Mesenchymal stem cell (in vitro differentiated cells and primary cell): ENCODE results near the gene GTPBP1.

ENCODE experiments used
- DNase-seq: peaks from one replicate; pipeline ENCODE4 v3.0.0-alpha.2; 2013
- H2AFZ ChIP-seq: one replicate; pipeline ENCODE4 v1.6.1; 2013; ENCODE audit warnings: low read depth, mild to moderate bottlenecking, control low read depth, inconsistent platforms, low read length, moderate library complexity
- H2AK5ac ChIP-seq: 2 replicates; pipeline ENCODE4 v1.6.1; 2013; ENCODE audit warnings: low read length, moderate library complexity, mild to moderate bottlenecking, inconsistent platforms; ENCODE audit not compliant: severe bottlenecking
- H2BK120ac ChIP-seq: one replicate; pipeline ENCODE4 v1.6.1; 2013; ENCODE audit warnings: low read depth, mild to moderate bottlenecking, inconsistent platforms, low read length, moderate library complexity
- H2BK12ac ChIP-seq, 2 experiments: one replicate each; pipeline ENCODE4 v1.6.1; 2013; ENCODE audit warnings: inconsistent platforms in 2 of 2, low read length in 2 of 2, mild to moderate bottlenecking in 2 of 2, moderate library complexity in 2 of 2, control low read depth in 1 of 2
- H2BK15ac ChIP-seq: one replicate; pipeline ENCODE4 v1.6.1; 2013; ENCODE audit warnings: mild to moderate bottlenecking, low read depth, inconsistent platforms; ENCODE audit not compliant: poor library complexity, severe bottlenecking
- H2BK5ac ChIP-seq: 2 replicates; pipeline ENCODE4 v1.6.1; 2013; ENCODE audit warnings: low read depth, mild to moderate bottlenecking, low read length, control low read depth, inconsistent platforms; ENCODE audit not compliant: poor library complexity, severe bottlenecking
- H3K14ac ChIP-seq, 2 experiments: one replicate each; pipeline ENCODE4 v1.6.1; 2013; ENCODE audit warnings: inconsistent platforms in 2 of 2, low read length in 2 of 2, control low read depth in 1 of 2, mild to moderate bottlenecking in 1 of 2, moderate library complexity in 1 of 2
- H3K18ac ChIP-seq, 2 experiments: one replicate each; pipeline ENCODE4 v1.6.1; 2013; ENCODE audit warnings: inconsistent platforms in 2 of 2, low read length in 2 of 2, control low read depth in 1 of 2, low read depth in 1 of 2, mild to moderate bottlenecking in 1 of 2
- H3K23ac ChIP-seq, 2 experiments: one replicate each; pipeline ENCODE4 v1.6.1; 2013; ENCODE audit warnings: inconsistent platforms in 2 of 2, low read length in 2 of 2, mild to moderate bottlenecking in 2 of 2, moderate library complexity in 2 of 2, control low read depth in 1 of 2
- H3K27ac ChIP-seq: 2 replicates; pipeline ENCODE4 v1.5.1; 2013; ENCODE audit warnings: mild to moderate bottlenecking, moderate library complexity, low read length, control low read depth, inconsistent platforms; ENCODE audit not compliant: poor library complexity, severe bottlenecking
- H3K27me3 ChIP-seq, 2 experiments: 2 replicates each; pipeline versions ENCODE4 v1.6.1 to v1.7.0; 2013; ENCODE audit warnings: low read length in 2 of 2, mild to moderate bottlenecking in 2 of 2, moderate library complexity in 2 of 2, control low read depth in 1 of 2, inconsistent platforms in 1 of 2; ENCODE audit not compliant: control insufficient read depth in 1 of 2, insufficient read depth in 1 of 2
- H3K36me3 ChIP-seq, 2 experiments: 2 replicates each; pipeline versions ENCODE4 v1.6.1 to v1.7.0; 2013; ENCODE audit warnings: low read length in 2 of 2, control low read depth in 1 of 2, inconsistent platforms in 1 of 2, low read depth in 1 of 2, mild to moderate bottlenecking in 1 of 2; ENCODE audit not compliant: insufficient read depth in 2 of 2, control insufficient read depth in 1 of 2
- H3K4ac ChIP-seq, 2 experiments: one replicate each; pipeline ENCODE4 v1.6.1; 2013; ENCODE audit warnings: inconsistent platforms in 2 of 2, low read length in 2 of 2, mild to moderate bottlenecking in 2 of 2, moderate library complexity in 2 of 2, control low read depth in 1 of 2, low read depth in 1 of 2
- H3K4me1 ChIP-seq: 2 replicates; pipeline ENCODE4 v1.6.1; 2013; ENCODE audit warnings: low read depth, low read length, control low read depth; ENCODE audit not compliant: control insufficient read depth, insufficient read depth
- H3K4me2 ChIP-seq: 2 replicates; pipeline ENCODE4 v1.6.1; 2013; ENCODE audit warnings: low read length, mild to moderate bottlenecking, inconsistent platforms; ENCODE audit not compliant: poor library complexity, severe bottlenecking
- H3K4me3 ChIP-seq, 2 experiments: 2 replicates each; pipeline versions ENCODE4 v1.5.1 to v1.7.0; 2013; ENCODE audit warnings: low read length in 2 of 2, mild to moderate bottlenecking in 2 of 2, control low read depth in 1 of 2, low read depth in 1 of 2; ENCODE audit not compliant: insufficient read depth in 1 of 2
- H3K79me1 ChIP-seq: replicated peaks from 2 replicates; pipeline ENCODE4 v1.6.1; 2013; ENCODE audit warnings: mild to moderate bottlenecking, control low read depth, low read length, inconsistent platforms; ENCODE audit not compliant: poor library complexity, severe bottlenecking
- H3K9ac ChIP-seq: 2 replicates; pipeline ENCODE4 v1.7.0; 2013; ENCODE audit warnings: mild to moderate bottlenecking, low read length, moderate library complexity
- H3K9me3 ChIP-seq: 2 replicates; pipeline ENCODE4 v1.7.0; 2013; ENCODE audit warnings: mild to moderate bottlenecking, low read length; ENCODE audit not compliant: control insufficient read depth
- H4K8ac ChIP-seq: one replicate; pipeline ENCODE4 v1.6.1; 2013; ENCODE audit warnings: inconsistent platforms, mild to moderate bottlenecking, low read length, moderate library complexity
- H4K91ac ChIP-seq: one replicate; pipeline ENCODE4 v1.6.1; 2013; ENCODE audit warnings: mild to moderate bottlenecking, low read length, inconsistent platforms
- WGBS: methylation state at CpG from one replicate; pipeline ENCODE4 v1.1.7; 2013; ENCODE audit warnings: mixed read lengths; 5-methylcytosine and 5-hydroxymethylcytosine counted together

Gene GTPBP1

DNA sequence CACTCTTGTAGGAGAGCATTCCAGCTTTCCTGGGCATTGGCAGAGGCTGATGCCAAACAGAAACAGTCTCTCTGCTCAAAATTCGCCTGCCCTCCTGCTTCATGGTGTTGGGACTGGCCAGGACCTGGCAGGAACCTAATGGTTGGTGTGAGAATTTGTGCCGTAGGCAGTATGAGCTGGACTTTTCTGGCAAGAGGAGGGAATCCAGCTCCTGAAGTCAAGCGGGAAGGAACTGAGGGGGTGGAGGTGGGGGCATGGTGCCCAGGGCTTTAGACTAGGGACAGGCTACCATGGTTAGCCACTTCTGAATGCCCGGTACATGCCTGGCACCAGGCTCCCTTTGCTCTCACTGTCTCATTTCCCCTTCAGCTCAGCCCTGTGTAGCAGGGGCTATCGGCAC, 30.9 kb upstream of the GTPBP1 start:
- Histone ChIP-seq H3K4ac (no peak overlapping the region), H2BK12ac (no peak overlapping the region), H3K9me3 (no peaks in the 10 kb centered on the region), H3K4me1 (no peaks in the 10 kb centered on the region), H2BK15ac (no peak overlapping the region), H3K14ac (no peak overlapping the region), H3K9ac (no peak overlapping the region), H2BK120ac (no peak overlapping the region), H2AK5ac (no peak overlapping the region), H3K18ac (no peak overlapping the region), H4K8ac (no peak overlapping the region), H2AFZ (no peak overlapping the region), H3K23ac (no peak overlapping the region), H3K4me2 (no peak overlapping the region), H3K4me3 (no peak overlapping the region), H2BK5ac (no peak overlapping the region), H3K27me3 (no peaks in the 10 kb centered on the region), H3K79me1 (peaks cover 5% of the 10 kb centered on the region), H3K36me3 (peaks cover 32 to 39% of the 10 kb centered on the region in 2 experiments), H3K27ac (no peak overlapping the region), H4K91ac (no peak overlapping the region)
- 95% methylated on average over 5 of the region's 5 CpGs for WGBS
- DNase-seq = no peak

GRCh38 chr22:38675833-38676232, 29.9 kb upstream of the GTPBP1 start:
- Histone ChIP-seq H3K4me3 (no peak overlapping the region), H3K4me1 (no peaks in the 10 kb centered on the region), H4K91ac (no peak overlapping the region), H2AFZ (no peak overlapping the region), H3K27me3 (no peaks in the 10 kb centered on the region), H2BK15ac (no peak overlapping the region), H3K9ac (no peak overlapping the region), H3K18ac (no peak overlapping the region), H2AK5ac (no peak overlapping the region), H3K23ac (no peak overlapping the region), H3K36me3 (peaks cover 29 to 36% of the 10 kb centered on the region in 2 experiments), H2BK120ac (no peak overlapping the region), H3K4ac (no peak overlapping the region), H3K27ac (no peak overlapping the region), H3K9me3 (no peaks in the 10 kb centered on the region), H3K14ac (no peak overlapping the region), H2BK12ac (no peak overlapping the region), H3K4me2 (no peak overlapping the region), H3K79me1 (peaks cover 8% of the 10 kb centered on the region), H2BK5ac (no peak overlapping the region), H4K8ac (no peak overlapping the region)
- WGBS = 97% methylated on average over 3 of the region's 3 CpGs
- DNase-seq = no peak

DNA sequence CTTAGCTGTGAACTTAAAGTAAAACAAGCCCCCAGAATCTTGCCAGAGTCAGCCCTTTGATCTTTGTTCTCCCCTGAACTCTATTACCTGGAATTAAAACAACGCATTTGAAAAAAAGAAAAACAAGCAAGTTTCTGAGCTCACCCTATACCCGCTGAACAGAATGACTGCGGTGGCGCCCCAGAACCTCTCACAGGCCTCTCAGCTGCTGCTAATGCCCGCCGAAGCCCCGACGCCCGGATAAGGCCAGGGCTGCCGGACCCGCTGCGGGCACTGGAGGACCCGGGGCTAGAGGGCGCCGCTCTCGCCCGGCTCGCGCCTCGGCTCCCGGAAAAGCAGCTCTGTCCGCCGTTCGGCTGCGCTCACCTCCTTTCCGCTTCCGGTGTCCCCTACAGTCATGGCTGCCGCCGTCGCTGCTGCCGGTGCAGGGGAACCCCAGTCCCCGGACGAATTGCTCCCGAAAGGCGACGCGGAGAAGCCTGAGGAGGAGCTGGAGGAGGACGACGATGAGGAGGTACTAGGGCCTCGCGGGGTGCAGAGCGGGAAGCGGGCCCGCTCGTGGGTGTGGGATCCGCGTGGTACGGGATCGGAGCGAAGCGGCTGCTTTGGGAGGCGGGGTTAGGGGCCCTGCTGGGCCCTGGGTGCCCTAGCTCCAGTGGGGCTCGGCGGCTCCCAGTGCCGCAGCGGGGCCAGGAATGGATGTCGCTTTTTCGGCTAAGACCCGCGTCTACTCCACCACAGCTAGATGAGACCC, 24.0 kb upstream of the GTPBP1 start, which contains the start of gene TOMM22:
Gene TOMM22, plus strand, starts transcription at position 376 of the 754 bp plus-strand sequence. Its CDS starts 22 bp downstream, at position 398.
- Histone ChIP-seq H2BK15ac (no peak within 1 kb of the TSS), H2BK120ac (no peak within 1 kb of the TSS), H2AK5ac (no peak within 1 kb of the TSS)

GRCh38 chr22:38684895-38685294, 20.8 kb upstream of the GTPBP1 start:
- no peak overlapping the region for H3K18ac ChIP-seq
- H3K23ac ChIP-seq = no peak overlapping the region
- peaks cover 10% of the 10 kb centered on the region for H3K4me1 ChIP-seq
- no peak overlapping the region for H3K27ac ChIP-seq
- H2BK15ac ChIP-seq = no peak overlapping the region
- no peak overlapping the region for H3K4me2 ChIP-seq
- H4K91ac ChIP-seq = no peak overlapping the region
- WGBS = 97% methylated on average over 9 of the region's 9 CpGs
- H4K8ac ChIP-seq = no peak overlapping the region
- H3K27me3 ChIP-seq = no peaks in the 10 kb centered on the region
- H3K9ac ChIP-seq = no peak overlapping the region
- no peak overlapping the region for H2AFZ ChIP-seq
- no peak overlapping the region for H3K4me3 ChIP-seq
- no peak overlapping the region for H2BK5ac ChIP-seq
- no peaks in the 10 kb centered on the region for H3K9me3 ChIP-seq
- peaks cover 44% of the 10 kb centered on the region for H3K79me1 ChIP-seq
- no peak for DNase-seq
- H2BK12ac ChIP-seq = no peak overlapping the region
- H2BK120ac ChIP-seq = no peak overlapping the region
- H3K4ac ChIP-seq = no peak overlapping the region
- H3K36me3 ChIP-seq = peaks cover 47 to 67% of the 10 kb centered on the region in 2 experiments
- H2AK5ac ChIP-seq = no peak overlapping the region
- H3K14ac ChIP-seq = no peak overlapping the region

More for the DNA sequence above, 24.0 kb upstream of the GTPBP1 start, which contains the start of gene TOMM22:
- peak within 1 kb of the TSS; percentile 24 for H3K27ac ChIP-seq
- peak; percentile 92 for DNase-seq
- peak within 1 kb of the TSS; percentile 96 for H3K9ac ChIP-seq
- H3K9me3 ChIP-seq = no peaks in the 10 kb centered on the region
- H3K4me1 ChIP-seq = peaks cover 8% of the 10 kb centered on the region
- H3K79me1 ChIP-seq = peaks cover 32% of the 10 kb centered on the region
- no peak within 1 kb of the TSS for H2BK5ac ChIP-seq
- under 1% methylated on average over 60 of the region's 60 CpGs for WGBS
- H3K4ac ChIP-seq = peak within 1 kb of the TSS; percentile 54 to 69
- peak within 1 kb of the TSS; percentile 97 for H3K4me2 ChIP-seq
- H3K23ac ChIP-seq = no peak within 1 kb of the TSS
- peak within 1 kb of the TSS; percentile 90 for H2AFZ ChIP-seq
- peaks cover 30 to 37% of the 10 kb centered on the region in 2 experiments for H3K36me3 ChIP-seq
- H4K8ac ChIP-seq = peak within 1 kb of the TSS; percentile 100
- H3K18ac ChIP-seq = peak within 1 kb of the TSS; percentile 62 to 95
- H3K27me3 ChIP-seq = no peaks in the 10 kb centered on the region
- H3K14ac ChIP-seq = no peak within 1 kb of the TSS
- H3K4me3 ChIP-seq = peak within 1 kb of the TSS; percentile 88 to 99
- H2BK12ac ChIP-seq = no peak within 1 kb of the TSS
- H4K91ac ChIP-seq = peak within 1 kb of the TSS; percentile 89
